Stimulated activated CD8-positive, alpha-beta memory T cell treated with anti-CD3 and anti-CD28 coated beads, Interleukin-15, amount 100 ng/mL, for 1 hour (primary cell): ENCODE measurements around the gene NCK2.
"Not testable (repeated sequence)": the region's sequence is repeated elsewhere in the genome, so short reads cannot be mapped to it uniquely, and the experiment has no call there.

Source experiments
- DNase-seq: peaks from one replicate; pipeline ENCODE4 v3.0.0-alpha.2; 2020; ENCODE audit warnings: low read depth

NCK2 gene

DNA sequence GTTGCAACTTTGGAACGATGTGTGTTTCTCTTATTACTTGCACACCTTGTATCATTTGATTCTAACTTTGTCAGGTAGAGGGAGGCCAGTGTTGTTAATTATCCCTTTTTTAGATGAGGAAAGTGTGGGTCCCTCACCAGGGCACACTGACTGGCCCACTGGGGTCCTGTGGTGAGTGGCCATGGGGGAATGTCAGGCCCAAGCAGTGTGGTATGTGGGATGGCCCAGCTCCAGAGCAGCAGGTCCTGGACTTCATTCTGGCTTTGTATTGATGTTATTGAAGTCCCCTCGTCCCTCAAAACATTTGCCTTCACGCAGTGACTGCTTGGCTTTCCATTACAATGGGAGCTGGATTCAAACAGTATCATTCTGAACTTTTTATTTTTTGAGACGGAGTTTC is 11.7 kb downstream of the NCK2 start:
- DNase-seq, result no peak

DNA sequence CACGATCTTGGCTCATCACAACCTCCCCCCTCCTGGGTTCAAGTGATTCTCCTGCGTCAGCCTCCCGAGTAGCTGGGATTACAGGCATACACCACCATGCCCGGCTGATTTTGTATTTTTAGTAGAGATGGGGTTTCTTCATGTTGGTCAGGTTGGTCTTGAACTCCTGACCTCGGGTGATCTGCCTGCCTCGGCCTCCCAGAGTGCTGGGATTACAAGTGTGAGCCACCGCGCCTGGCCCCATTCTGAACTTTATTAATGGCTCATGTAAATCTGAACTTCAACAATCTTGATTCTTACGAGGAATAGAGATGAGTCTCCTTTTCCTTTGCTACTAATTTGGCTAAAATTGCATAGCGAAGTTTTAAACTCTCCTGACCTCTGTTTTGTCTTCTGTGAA is 12.2 kb downstream of the NCK2 start:
- DNase-seq, result not testable (repeated sequence)

DNA sequence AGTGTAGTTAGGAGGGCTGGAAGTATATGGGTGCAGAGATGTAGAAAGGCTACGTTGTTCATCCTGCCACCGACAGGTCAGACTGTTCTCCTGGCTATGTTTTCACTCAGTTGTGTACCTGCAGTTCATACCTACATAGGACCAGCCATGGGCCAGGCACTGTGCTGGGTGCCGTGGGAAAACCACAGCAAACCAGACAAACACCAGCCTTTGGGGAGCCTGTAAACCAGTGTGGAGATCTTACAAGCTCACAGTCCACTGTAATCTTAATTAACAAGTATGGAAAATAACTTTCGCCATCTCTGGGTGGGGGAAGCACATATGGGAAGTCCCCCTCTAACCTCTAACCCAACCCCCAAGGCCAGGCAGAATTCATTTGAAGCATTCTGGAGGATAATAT is 12.7 kb downstream of the NCK2 start:
- no peak for DNase-seq

DNA sequence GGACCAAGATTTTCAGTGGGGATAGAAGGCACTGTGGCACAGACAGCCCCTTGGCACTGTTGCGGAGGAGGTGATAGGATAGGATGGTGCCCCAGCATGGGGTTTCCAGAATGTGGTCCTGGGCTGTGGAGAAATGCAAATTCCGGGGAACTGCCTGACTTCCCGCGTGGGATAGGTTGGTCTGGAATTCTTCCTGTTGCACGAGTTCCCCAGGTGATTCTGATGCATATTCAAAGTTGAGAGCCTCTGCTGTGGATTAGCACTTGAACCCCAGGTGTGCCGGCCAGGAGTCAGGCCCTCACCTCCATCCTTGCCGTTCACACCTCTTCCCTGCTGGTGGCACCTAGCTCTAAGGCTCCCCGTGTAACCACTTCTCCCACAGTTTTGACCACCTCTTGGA is 15.5 kb downstream of the NCK2 start:
- no peak for DNase-seq

DNA sequence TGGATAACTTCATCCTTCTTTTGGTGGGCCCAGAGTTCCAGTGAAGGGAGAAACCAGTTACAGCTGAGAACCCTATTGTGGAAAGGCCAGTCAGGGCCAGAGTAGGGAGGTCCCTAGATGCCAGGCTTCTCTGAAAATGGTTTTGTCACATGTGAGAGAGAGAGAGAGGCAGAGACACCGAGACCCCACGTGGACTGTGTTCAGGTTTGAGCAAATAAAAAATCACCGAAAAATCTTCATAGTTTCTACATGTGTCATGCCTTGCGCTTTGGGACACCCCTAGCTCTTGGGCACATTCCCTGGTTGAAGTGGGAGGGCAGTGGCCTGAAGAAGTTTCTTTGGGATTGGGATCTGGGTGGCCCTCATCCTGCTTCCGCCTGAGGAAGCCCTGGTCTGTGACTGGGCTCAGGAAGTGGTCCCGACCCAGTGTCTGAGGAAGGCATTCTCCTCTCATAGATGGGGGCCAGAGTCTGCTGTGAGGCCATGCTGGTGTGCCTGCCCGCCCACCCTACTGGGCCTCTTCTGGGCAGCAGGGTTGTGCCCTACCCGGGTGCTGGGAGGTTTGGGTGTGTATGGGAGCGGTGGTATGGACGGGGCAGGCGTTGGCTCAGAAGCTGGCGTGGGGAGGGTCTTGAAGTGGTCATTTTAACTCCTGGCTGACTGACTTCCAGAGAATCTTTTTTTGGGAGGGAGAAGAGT is 16.1 kb downstream of the NCK2 start:
- no peak for DNase-seq

DNA sequence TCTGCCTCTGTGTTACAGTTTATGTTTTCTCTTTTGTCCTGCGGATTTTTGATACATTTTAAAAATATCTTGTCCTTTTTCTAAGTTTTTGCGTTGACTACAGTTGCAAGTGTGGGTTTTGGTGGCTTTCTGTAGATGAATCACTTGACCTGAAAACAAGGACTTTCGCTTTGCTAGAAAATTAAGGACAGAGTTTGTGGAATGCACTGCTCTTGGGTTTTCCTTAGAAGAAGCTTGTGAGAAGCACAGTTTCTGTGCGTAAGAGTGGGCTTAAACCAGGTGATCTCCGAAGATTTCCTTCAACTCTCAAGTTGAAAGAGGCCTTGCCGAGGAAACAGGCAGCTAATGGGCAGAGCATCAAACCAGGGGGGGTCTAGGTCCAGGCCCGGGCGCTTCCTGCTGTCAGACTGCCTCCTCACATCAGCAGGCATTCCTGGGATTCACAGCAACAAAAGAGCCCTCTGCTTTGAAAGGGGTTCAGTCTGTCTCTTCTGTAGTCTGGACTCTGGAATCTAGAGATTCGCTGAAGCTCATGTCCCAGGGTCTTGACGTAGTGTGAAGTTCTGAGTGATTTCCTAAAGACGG is 17.3 kb downstream of the NCK2 start:
- no peak for DNase-seq

DNA sequence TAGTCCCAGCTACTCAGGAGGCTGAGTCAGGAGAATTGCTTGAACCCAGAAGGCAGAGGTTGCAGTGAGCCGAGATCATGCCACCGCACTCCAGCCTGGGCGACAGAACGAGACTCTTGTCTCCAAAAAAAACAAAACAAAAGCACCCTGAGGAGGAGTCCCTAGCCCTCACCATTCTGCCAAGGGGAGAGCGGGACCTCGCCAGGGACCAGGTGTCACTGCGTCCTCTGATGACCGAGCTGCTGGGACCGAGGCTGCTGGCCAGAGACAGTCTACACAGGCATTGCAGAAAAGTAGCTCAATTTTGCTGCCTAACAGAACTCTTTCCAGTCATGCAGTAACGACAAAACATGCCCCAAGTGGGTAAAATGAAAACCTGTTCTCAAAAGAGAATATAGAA is 18.4 kb downstream of the NCK2 start:
- no peak for DNase-seq

DNA sequence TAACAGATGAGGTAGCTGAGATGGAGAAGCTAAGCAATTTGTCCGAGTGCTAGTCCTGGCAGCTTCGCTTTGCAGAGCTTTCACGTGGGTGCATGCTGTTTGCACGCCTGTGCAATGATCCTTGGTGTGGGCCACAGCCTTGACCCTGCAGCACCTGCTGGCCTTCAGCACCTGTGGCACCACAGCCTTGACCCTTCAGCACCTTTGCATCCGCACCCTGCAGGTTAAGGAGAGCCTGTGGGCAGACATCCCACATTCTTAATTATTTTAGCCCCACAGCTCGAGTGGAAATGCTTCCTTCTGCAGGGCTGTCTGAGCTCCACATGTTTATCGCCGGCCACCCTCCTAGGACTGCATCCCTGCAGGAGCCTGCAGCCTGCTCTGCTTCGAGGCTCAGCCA is 19.3 kb downstream of the NCK2 start:
- no peak for DNase-seq

DNA sequence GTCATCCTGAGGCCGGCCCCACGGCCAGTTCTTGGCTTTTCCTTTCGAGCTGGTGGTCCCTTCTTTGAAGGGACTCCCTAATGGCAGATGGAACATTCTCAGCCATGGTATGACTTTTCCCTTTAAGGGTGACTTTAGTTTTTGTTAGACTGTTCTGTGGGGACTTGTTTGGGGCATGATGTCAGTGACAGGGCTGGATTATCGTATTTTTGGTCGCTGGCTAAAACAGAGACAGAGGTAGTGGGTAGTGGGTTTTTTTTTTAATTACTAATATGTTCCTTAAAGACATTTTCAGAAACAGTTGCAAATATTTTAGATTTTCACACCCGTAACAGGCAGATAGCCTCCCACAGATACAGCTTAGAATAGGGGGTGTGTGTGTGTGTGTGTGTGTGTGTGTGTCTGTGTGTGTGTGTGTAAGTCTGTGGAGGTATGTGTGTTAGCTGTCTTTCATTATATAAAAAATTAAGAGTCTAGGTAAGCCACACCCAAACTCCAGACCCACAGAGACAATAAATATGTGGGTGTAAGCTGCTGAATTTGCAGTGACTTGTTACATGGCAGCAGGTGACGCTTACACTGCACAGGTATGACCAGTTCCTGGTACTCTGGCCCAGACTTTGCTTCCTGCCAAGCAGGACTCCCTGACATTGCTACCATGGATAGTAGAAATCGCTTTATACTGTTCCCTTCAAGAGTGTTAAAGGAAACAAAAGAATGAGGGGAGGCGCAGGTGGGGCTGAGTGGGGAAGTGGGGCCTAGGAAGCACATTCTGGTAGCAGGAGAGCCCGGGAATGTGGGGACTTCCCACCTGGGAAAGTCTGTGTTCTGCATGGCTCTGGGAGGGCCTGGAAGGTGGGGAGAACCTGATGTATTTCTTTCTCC is 20.9 kb downstream of the NCK2 start:
- DNase-seq, result no peak

DNA sequence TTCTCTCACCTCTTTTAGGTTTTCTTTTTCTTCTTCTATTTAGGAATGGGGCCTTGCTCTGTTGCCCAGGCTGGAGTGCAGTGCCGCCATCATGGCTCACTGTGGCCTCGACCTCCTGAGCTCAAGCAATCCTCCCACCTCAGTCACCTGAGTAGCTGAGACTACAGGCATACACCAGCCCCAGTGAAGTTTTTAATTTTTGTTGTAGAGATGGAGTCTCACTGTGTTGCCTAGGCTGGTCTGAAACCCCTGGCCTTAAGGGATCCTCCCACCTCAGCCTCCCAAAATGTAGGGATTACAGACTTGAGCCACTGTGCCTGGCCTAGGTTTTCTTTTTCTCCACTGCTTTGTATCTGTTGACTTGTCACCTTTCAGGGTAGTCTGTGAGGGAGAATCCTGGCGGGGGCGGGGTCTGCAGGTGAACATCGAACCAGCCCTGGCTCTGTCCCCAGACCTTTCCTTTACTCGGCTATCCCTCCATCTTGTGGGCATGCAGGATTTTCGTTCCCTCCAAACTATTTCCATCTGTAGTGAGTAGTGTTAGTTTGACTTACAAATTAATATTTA is 21.7 kb downstream of the NCK2 start:
- DNase-seq, result no peak

DNA sequence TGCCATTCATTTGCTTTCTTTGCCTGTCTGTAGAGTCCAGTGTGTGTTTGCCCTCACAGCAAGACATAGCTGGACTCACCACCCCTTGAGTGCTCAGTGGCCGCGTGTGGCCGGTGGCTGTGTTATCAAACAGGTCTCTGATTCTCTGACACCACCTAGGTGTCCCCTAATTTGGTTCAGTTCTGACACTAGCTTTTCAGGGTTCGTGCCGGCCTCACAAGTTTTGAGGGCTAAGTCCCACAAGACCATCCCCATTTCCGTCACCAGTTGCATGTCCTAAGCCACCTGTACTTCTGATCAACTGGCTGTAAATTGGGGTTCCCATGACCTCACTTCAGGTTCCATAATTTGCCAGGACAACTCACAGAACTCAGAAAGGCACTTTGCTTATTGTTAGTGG is 23.5 kb downstream of the NCK2 start:
- DNase-seq, result no peak

DNA sequence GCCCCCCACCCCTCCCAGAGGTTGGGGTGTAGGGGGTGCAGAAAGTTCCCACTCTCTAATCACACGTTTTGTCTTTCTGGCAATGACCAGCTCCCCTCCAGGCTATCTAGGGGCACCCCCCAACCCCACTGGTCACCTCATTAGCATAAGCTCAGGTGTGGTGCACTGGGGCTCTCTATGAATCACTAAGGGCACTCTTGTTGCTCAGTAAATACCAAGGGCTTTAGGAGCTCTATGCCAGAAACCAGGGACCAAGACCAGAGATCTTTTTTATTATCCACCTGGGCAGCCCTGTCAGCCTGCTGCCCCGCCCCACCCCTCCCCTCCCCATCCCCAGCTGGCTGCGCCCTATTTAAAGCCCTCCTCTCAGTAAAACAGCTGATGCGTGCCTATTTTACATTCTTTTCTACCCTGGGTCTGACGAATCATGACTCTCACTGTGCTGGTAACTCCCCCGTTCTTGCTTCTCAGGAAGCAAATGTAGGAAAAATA is 24.3 kb downstream of the NCK2 start:
- DNase-seq, result no peak

DNA sequence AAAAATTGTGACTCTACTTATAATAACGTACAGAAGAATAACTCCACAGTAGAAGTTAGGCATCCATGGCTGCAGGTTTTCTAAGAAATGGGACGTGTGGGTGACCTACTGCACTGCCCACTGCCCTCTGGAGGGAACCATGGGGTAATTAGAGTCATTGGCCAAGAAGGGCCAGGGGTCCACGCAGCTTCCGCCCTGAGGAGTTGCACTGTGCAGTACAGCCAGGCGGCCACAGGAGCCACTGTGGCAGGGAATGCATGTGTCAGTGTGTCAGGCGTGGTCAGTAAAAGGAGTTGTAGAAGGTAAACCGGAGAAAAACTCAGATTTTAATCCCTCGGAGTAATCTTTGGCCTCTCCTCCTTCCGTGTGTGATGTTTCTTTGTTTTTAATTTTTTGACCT is 24.8 kb downstream of the NCK2 start:
- DNase-seq, result no peak

DNA sequence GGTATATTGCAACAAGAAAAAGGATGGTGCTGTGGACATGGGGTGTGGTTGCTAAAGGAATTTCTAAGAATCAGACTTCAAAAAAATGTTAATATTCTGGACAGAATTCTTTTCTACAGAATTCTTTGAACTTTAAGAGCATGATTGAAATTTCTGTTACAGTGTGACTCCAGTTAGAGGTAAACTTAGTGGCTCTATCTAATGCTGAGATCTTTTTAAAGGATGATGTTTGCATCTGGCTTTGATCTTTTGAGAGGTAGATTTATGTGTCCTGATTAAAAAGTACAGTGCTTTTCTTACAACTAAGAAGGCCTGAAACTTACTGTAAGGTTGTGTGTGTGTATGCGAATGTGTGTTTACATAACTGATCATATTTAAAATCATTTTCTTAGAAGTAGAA is 25.4 kb downstream of the NCK2 start:
- no peak for DNase-seq

DNA sequence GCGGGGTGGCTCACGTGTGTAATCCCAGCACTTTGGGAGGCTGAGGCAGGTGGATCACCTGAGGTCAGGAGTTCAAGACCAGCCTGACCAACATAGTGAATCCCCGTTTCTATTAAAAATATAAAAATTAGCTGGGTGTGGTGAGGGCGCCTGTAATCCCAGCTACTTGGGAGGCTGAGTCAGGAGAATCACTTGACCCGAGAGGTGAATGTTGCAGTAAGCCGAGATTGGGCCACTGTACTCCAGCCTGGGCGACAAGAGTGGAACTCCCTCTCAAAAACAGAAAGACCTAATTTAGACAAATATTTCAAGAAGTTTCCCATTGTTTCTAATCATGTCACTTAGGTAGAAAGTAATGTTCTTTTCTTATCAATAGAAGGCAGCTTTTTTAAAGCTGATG is 26.6 kb downstream of the NCK2 start:
- not testable (repeated sequence) for DNase-seq

DNA sequence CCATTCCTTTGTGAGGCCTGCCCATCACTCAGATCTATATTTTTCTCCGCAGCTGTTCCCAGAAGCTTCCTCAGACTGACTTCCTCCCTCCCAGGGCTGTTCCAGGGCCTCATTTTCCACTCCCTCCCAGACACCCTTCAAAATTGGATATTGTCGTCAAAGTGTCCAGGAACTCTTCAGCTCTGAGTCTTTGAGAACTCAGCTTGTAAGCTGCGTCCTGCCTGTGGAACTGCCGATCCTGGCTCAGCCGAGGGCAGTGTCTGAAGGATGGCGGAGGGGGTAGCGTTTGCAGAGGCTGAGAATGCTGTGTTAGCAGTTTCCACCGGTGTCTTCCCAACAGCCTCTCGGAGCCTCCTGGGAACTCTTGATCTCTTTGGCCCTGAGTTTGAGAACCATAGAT is 27.1 kb downstream of the NCK2 start:
- DNase-seq, result no peak

DNA sequence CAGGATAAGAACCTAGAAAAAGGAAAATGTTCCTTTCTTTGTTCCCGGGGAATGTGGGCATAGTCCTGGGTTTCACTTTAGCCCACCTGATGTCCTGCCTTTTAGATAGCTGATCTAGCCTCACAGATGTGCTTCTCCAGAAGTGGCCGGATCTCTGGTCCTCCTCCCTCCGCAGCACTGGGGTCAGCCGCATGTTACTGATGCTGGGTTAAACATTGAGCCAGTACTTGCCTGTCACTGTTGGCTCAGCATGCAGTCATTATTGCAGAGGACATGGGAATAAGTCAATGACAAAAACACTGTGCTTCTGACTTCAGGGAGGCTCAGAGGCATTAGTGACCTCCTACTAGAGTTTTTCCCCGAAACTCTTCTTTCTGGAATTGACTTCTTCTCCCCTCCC is 27.6 kb downstream of the NCK2 start:
- DNase-seq, result no peak

DNA sequence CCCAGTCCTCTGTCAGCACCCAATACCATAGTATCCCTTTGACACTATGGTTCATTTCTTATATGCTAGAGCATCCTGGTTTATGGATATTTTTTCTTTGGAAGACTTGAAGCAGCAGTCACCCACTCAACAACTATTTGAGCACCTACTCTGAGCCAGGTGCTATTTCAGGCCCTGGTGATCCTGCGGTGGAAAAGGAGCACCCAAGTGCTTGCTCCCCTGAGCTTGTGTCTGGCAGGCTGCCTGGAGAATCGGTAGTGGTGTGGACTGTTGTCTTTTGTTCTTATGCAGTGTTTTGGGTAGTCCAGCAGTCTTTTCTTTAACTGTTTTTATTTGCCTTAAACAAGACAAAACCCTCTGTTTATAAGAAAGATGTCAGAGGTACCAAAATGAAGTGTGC is 28.9 kb downstream of the NCK2 start:
- no peak for DNase-seq

DNA sequence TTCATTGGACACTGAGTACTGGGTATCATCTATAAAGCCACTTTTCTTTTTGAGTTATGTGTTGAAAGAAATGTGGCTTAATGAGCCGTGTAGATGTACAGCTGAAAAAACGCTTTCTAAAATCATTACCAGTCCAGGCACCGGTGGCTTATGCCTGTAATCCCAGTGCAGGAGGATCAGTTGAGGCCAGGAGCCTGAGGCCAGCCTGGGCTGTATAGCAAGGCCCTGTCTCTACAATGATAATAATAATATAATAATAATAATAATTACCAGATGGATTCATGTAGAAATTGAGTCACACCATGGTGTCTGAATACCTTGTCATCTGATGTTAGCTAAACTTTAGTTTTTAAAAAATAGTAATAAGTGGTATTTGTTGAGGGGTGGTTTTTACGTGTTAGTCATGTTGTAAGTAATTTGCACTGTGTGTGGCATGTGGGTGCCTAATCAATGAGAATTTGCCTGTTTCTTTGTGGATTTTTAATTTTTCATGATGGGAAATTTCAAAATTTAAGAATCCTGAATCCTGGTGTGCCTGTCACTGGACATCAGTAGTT is 30.1 kb downstream of the NCK2 start:
- DNase-seq, result no peak

DNA sequence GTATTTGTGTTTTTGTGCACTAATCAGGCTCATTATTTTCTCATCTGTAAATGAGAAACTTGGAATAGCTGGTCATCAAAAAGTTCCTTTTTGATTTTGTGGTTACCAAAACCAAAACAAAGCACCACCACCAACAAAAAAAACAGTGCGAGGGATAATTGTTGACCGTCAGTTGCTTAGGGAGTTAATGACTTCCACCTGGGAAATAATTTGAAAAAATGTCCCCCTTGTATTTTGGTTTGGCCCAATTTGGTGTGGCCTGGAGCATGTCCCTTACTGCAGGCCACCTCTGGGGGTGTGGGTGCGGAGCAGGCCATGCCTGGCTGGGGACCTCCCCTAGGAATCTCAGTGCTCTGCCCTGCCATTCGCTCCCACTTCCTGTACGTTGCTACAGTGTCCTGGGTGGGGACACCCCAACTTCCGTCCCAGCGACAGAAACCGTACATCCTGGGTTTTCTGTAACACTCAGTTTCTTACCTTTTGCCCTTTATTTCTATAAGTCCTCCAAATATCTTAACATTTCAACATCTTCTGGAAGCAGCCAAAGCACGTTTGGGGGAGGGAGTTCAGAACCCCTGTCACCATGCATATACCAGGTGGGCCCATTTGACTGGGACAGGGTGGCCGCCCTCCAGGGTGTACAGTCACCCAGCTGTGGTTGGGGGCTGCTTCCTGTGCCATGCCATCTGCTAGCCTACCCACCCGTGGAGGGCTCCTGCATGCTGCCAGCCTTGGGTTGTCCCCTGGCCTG is 31.3 kb downstream of the NCK2 start:
- DNase-seq, result no peak

DNA sequence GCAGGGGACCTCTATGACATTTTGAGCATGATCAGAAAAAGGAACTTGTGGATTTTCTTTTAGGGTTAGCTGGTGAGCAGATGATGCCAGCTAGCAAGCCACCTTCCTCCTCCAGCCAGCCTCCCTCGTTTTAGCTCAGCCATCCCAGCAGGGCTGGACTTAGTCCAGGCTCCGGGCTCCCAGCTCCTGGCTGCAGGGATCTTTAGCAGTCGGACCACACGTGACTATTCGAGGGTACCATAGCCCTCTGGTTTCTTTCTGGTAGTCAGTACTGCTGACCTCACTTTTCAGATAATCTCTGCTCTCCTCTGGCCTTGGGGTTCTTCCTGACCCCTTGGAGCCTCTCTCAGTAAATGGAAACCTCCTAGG is 31.8 kb downstream of the NCK2 start:
- DNase-seq, result no peak

DNA sequence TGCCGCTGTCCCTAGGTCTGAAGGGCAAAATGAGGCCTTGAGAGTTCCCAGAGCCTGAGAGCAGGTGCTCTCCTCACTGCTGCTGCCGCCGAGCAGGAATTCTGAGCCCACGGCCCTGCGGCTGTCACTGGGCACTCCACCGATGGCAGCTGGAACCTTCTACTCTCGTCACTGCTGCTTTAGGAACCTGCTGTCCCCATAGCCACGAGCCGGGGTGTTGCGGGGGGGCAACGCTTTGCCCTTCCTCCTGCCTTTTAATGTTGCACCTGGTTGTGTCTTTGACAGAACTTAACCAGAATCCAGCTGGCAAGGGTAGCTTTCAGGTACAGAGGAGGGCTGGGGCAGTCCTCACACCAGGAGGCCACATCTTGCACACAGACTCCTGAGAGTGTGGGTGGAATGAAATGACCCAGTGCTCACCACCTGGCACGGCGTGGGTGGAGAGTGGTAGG is 32.3 kb downstream of the NCK2 start:
- no peak for DNase-seq
